22Rv1 (cell line): ENCODE results near the gene OTUD1.

Experiments used
- ZFX ChIP-seq: fragments of 450-650 bp; IDR thresholded peaks from 2 replicates; pipeline ENCODE4 v1.6.1; 2017; ENCODE audit warnings: antibody characterized with exemption, borderline replicate concordance
- TF ChIP-seq, protein P1 (sequence below): fragments of 450-650 bp; IDR thresholded peaks from 2 replicates; pipeline ENCODE4 v1.5.1; 2017; ENCODE audit warnings: mild to moderate bottlenecking

DNA sequence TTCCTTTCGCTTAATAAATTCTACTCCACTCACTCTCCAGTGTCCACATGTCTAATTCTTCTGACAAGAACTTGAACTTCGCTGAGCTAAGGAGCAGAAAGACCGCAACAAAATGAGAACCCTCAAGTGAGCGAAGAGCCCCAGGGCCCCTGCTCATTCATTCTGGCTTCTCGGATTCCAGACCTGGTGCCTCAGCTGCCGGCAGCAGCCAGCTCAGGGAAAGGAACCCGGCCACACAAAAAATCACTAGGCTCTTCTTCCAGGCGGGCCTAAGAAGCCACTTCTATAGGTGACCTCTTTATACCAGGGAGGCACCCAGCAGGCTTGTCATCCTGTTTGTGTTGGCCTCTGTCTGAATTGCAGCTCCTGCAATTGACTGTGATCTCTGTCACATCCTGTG is 33.3 kb downstream of the OTUD1 start:
- TF ChIP-seq, protein P1, sequence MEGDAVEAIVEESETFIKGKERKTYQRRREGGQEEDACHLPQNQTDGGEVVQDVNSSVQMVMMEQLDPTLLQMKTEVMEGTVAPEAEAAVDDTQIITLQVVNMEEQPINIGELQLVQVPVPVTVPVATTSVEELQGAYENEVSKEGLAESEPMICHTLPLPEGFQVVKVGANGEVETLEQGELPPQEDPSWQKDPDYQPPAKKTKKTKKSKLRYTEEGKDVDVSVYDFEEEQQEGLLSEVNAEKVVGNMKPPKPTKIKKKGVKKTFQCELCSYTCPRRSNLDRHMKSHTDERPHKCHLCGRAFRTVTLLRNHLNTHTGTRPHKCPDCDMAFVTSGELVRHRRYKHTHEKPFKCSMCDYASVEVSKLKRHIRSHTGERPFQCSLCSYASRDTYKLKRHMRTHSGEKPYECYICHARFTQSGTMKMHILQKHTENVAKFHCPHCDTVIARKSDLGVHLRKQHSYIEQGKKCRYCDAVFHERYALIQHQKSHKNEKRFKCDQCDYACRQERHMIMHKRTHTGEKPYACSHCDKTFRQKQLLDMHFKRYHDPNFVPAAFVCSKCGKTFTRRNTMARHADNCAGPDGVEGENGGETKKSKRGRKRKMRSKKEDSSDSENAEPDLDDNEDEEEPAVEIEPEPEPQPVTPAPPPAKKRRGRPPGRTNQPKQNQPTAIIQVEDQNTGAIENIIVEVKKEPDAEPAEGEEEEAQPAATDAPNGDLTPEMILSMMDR = no peak
- TF ChIP-seq ZFX = no peak
